Thyroid gland (tissue), 4 donors: ENCODE data around the gene ST7. TPM values are rescaled to one million over a fixed set of nuclear protein-coding genes. Genes with fewer than 3 reads are reported as not detected.
"Not testable (repeated sequence)": the region's sequence is repeated elsewhere in the genome, so short reads cannot be mapped to it uniquely, and the experiment has no call there.

ENCODE experiments used
- DNase-seq, 2 donors: peaks; one replicate each; pipeline ENCODE4 v3.0.0-alpha.2; 2019
- H3K27ac ChIP-seq, 3 donors: fragments of 200-600 bp; sonication (generic); 1 replicate in 2 of 3; 2 replicates in 1 of 3; pipeline ENCODE4 v1.5.1; 2016 to 2019; ENCODE audit warnings: mild to moderate bottlenecking in 1 of 3, moderate library complexity in 1 of 3
- H3K27me3 ChIP-seq: fragments of 200-600 bp; sonication (generic); one replicate; pipeline ENCODE4 v1.5.1; 2019
- H3K36me3 ChIP-seq, 2 donors: fragments of 200-600 bp; sonication (generic); one replicate each; pipeline ENCODE4 v1.5.1; 2016 to 2019
- H3K4me1 ChIP-seq, 2 donors: fragments of 200-600 bp; sonication (generic); one replicate each; pipeline ENCODE4 v1.5.1; 2017 to 2019
- H3K4me3 ChIP-seq, 3 donors: fragments of 200-600 bp; sonication (generic); replicated peaks in 1 of 3; 1 replicate in 2 of 3; 2 replicates in 1 of 3; pipeline ENCODE4 v1.5.1; 2016; ENCODE audit warnings: mild to moderate bottlenecking in 1 of 3
- H3K9me3 ChIP-seq: fragments of 200-600 bp; sonication (generic); one replicate; pipeline ENCODE4 v1.5.1; 2017
- CTCF ChIP-seq, 6 experiments: fragments of 200-600 bp in 3 of 6; fragments of 450-650 bp in 3 of 6; sonication (generic) in 3 of 6; IDR thresholded peaks; one replicate each; pipeline ENCODE4 v1.5.1; 2016 to 2019; ENCODE audit warnings: antibody characterized with exemption in 6 of 6, mild to moderate bottlenecking in 2 of 6, inconsistent platforms in 1 of 6, moderate library complexity in 1 of 6
- POLR2A ChIP-seq, 2 donors: fragments of 450-650 bp; IDR thresholded peaks; one replicate each; pipeline ENCODE4 v1.6.1; 2017; ENCODE audit warnings: antibody characterized with exemption in 2 of 2, mild to moderate bottlenecking in 2 of 2, moderate library complexity in 1 of 2
- WGBS, 2 donors: methylation state at CpG; one replicate each; pipeline ENCODE4 v1.1.5; 2017; 5-methylcytosine and 5-hydroxymethylcytosine counted together
- intact Hi-C: fragments of 100-400 bp; cut with DNase I; formaldehyde crosslinking; loops from one replicate; pipeline ENCODE4 v1.15.1; 2023
- total RNA-seq, 4 donors: library from RNA; depleted of rRNA; stranded (reverse); fragments of >200 nt; gene quantifications; one replicate each; pipeline ENCODE4 v1.2.3, GENCODE V29; 2016

ST7 gene
- total RNA-seq, 4 donors from 2014 or later = 62.8 to 75.1 (median 66.7) TPM

- peak overlapping the region; percentile 98 to 99 (median 99) for H3K27ac ChIP-seq
- DNase-seq = peak; percentile 71 to 72
- H3K9me3 ChIP-seq = no peaks in the 10 kb centered on the region
- intact Hi-C loops = no loop called here
- no peaks in the 10 kb centered on the region for H3K27me3 ChIP-seq
- peak overlapping the region; percentile 71 to 94 (median 72) for H3K4me3 ChIP-seq
- TF ChIP-seq POLR2A (IDR thresholded peaks at IDR 0.05) (peak in 1 of 2 donors; percentile 51), CTCF (IDR thresholded peaks at IDR 0.05) (no peak)
- H3K36me3 ChIP-seq = no peaks in the 10 kb centered on the region
- 1 to 2% methylated on average over 16 to 32 of the region's 63 CpGs for WGBS, 2 donors
- H3K4me1 ChIP-seq = peaks cover 47 to 58% of the 10 kb centered on the region in 2 donors
These were observed 871 bp downstream of the ST7 start for GRCh38 chr7:116953906-116954838.

- Histone ChIP-seq H3K36me3 (no peaks in the 10 kb centered on the region), H3K27ac (peak overlapping the region in 2 of 3 donors; percentile 98 to 99), H3K9me3 (no peaks in the 10 kb centered on the region), H3K4me1 (peaks cover 37 to 58% of the 10 kb centered on the region in 2 donors), H3K4me3 (no peak overlapping the region), H3K27me3 (no peaks in the 10 kb centered on the region)
- intact Hi-C loops = no loop called here
- no peak for TF ChIP-seq POLR2A (IDR thresholded peaks at IDR 0.05)
- no peak for DNase-seq
These were observed 2.0 kb downstream of the ST7 start for GRCh38 chr7:116955340-116955739.

DNA sequence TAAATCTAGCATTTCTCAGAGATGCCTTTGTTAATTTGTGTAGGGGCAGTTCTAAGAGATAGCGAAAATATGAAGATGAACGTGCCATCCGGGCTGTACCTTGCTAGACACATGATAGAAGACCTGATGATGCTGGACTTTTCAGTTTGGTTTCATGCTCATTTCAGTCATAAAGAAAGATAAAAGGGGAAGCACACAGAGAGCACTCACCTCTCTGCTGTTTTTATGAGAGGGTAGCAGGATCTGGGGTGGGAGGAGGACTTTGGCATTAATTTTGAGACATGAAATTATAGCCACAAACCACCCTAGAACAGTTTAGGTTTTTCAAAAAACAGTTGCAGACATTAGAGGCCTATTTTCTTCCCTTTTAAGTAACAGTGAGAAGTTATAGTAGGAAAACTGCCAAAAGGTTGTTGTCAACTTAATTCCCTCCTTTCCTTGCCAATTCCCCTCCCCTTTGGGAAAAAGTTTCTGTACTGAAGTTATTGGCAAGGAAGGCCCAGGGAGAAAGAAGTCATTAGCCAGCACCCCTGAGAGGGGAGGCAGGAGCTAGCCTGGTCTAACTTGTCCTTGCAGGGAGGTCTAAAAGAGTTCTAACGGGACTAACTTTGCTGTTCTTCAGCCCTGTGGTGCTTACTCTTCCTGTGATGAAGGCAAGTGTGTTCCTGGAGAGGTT, 2.6 kb downstream of the ST7 start:
- Histone ChIP-seq H3K36me3 (no peaks in the 10 kb centered on the region), H3K9me3 (no peaks in the 10 kb centered on the region), H3K4me1 (peaks cover 37 to 54% of the 10 kb centered on the region in 2 donors), H3K27ac (peak overlapping the region; percentile 46 to 99 (median 98)), H3K27me3 (no peaks in the 10 kb centered on the region), H3K4me3 (no peak overlapping the region)
- DNase-seq = peak in 1 of 2 donors; percentile 24
- WGBS, 2 donors = 76 to 81% methylated on average over 3 to 4 of the region's 4 CpGs
- TF ChIP-seq POLR2A (IDR thresholded peaks at IDR 0.05) (no peak), CTCF (IDR thresholded peaks at IDR 0.05) (no peak)
- intact Hi-C loops = no loop called here

GRCh38 chr7:116956477-116956804, 3.1 kb downstream of the ST7 start:
- TF ChIP-seq CTCF (IDR thresholded peaks at IDR 0.05) (no peak), POLR2A (IDR thresholded peaks at IDR 0.05) (no peak)
- intact Hi-C loops = no loop called here
- 88 to 98% methylated on average over 2 of the region's 2 CpGs for WGBS, 2 donors
- Histone ChIP-seq H3K9me3 (no peaks in the 10 kb centered on the region), H3K27ac (peak overlapping the region; percentile 46 to 99 (median 98)), H3K27me3 (no peaks in the 10 kb centered on the region), H3K4me1 (peaks cover 33 to 49% of the 10 kb centered on the region in 2 donors), H3K4me3 (no peak overlapping the region), H3K36me3 (no peaks in the 10 kb centered on the region)
- no peak for DNase-seq

- TF ChIP-seq CTCF (IDR thresholded peaks at IDR 0.05) = no peak
- no peak for TF ChIP-seq POLR2A (IDR thresholded peaks at IDR 0.05)
These were observed 4.6 kb downstream of the ST7 start for GRCh38 chr7:116957874-116958273.

DNA sequence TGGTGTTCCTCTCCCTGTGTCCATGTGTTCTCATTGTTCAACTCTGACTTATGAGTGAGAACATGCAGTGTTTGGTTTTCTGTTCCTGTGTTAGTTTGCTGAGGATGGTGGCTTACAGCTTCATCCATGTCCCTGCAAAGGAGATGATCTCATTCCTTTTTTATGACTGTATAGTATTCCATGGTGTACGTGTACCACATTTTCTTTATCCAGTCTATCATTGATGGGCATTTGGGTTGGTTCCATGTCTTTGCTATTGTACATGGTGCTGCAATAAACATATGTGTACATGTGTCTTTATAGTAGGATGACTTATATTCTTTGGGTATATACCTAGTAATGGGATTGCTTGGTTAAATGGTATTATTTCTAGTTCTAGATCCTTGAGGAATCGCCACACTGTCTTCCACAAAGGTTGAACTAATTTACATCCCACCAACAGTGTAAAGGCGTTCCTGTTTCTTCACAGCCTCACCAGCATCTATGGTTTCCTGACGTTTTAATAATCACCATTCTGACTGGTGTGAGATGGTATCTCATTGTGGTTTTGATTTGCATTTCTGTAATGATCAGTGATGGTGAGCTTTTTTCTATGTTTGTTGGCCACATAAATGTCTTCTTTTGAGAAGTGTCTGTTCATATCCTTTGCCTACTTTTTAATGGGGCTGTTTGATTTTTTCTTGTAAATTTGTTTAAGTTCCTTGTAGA, 8.8 kb downstream of the ST7 start:
- 92 to 96% methylated on average over 4 of the region's 4 CpGs for WGBS, 2 donors
- H3K4me3 ChIP-seq, H3K9me3 ChIP-seq, intact Hi-C loops, H3K36me3 ChIP-seq, H3K27me3 ChIP-seq, H3K27ac ChIP-seq, DNase-seq: not testable (repeated sequence)
- H3K4me1 ChIP-seq = peaks cover 0 to 13% of the 10 kb centered on the region in 2 donors

More at GRCh38 chr7:116957874-116958273, 4.6 kb downstream of the ST7 start:
- H3K9me3 ChIP-seq = no peaks in the 10 kb centered on the region
- peaks cover 20 to 34% of the 10 kb centered on the region in 2 donors for H3K4me1 ChIP-seq
- intact Hi-C loops = no loop called here
- no peaks in the 10 kb centered on the region for H3K27me3 ChIP-seq
- 87 to 88% methylated on average over 2 of the region's 2 CpGs for WGBS, 2 donors
- peak; percentile 20 to 54 for DNase-seq
- no peaks in the 10 kb centered on the region for H3K36me3 ChIP-seq
- H3K27ac ChIP-seq = no peak overlapping the region
- no peak overlapping the region for H3K4me3 ChIP-seq
